GM18909 (cell line): ENCODE results near the gene KCNH5.
"Not testable (repeated sequence)": the region's sequence is repeated elsewhere in the genome, so short reads cannot be mapped to it uniquely, and the experiment has no call there.

ENCODE experiments used
- ATAC-seq: cut with Tn5 transposase; IDR thresholded peaks from one replicate; pipeline ENCODE4 v1.9.1; 2021; ENCODE audit warnings: mild to moderate bottlenecking; ENCODE audit not compliant: unreplicated experiment, poor library complexity

Gene KCNH5

DNA sequence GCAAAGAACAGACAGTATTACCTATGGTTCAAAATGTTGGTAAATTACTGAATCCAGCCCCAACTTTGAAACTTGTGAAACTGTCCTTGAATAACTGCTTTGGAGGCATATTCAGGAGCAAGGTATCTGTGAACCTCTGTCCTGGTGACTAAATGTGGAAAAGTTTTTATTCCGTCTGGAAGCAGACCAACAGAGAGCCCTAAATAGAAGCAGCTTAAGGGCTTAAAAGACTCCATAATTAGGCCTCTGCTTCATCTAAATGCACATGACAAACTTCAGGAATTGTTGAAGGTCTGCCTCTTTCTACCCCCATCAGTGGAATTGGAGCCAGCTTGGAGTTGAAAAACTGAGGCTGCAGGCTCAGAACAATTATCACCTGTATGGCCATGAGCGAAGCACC lies 276.5 kb downstream of the KCNH5 start:
- ATAC-seq: no peak

DNA sequence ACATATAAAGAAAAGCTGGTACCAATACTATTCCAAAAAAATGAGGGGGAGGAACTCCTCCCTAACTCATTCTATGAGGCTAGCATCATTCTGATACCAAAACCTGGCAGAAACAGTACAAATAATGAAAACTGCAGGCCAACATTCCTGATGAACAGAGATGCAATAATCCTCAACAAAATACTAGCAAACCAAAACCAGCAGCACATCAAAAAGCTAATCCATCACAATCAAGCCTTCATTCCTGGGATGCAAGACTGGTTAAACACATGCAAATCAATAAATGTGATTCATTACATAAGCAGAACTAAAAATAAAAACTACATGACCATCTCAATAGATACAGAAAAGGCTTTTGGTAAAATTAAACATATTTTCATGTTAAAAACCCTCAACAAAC lies 281.3 kb downstream of the KCNH5 start:
- no peak for ATAC-seq

DNA sequence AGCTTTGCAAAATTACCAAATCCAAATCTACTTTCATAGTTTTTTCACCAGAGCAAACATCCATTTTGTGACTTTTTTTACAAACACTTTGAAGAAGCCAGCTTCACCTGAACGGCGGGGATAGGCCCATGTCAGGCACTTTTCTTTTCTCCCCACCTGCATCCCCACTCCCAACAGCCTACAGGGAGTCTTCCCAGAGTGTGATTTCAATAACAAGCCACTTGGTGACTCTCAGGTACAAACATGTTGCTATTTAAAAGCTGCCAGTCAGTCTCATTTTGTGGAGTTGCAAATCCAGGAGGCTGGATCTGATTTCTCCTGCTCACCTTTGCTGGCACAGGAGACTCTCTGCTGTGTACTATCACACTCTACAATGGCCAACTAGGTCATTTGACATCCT lies 285.5 kb downstream of the KCNH5 start:
- no peak for ATAC-seq

DNA sequence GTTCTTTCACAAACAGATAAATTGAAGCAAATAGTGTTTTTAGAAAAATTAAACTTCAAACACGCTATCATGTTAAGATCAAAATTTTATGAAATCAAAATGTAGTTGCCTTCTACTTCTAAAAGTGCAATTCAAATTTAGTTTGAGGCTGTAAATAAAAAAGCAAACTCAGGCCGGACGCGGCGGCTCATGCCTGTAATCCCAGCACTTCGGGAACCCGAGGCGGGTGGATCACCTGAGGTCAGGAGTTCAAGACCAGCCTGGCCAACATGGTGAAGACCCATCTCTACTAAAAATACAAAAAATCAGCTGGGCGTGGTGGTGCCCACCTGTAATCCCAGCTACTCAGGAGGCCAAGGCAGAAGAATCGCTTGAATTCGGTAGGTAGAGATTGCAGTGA lies 298.4 kb downstream of the KCNH5 start:
- ATAC-seq: not testable (repeated sequence)

DNA sequence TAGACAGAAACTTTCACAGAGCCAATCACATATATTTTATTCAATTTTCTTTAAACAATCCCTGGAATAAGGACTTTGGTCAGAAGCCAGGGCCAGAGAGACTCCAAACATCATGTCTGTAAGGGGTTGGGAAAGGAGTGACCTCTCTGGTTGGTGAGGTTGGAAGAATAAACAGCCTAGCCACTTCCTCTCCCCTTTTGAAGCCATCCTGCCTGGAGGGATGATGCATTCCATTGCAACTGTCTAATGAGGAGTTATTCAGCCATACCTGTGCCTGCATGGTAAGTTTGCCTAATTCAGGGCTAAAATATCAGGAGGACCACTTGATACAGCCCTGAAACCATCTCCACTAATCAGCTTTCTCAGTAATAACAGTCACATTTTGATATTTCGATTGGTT lies 299.8 kb downstream of the KCNH5 start:
- no peak for ATAC-seq

DNA sequence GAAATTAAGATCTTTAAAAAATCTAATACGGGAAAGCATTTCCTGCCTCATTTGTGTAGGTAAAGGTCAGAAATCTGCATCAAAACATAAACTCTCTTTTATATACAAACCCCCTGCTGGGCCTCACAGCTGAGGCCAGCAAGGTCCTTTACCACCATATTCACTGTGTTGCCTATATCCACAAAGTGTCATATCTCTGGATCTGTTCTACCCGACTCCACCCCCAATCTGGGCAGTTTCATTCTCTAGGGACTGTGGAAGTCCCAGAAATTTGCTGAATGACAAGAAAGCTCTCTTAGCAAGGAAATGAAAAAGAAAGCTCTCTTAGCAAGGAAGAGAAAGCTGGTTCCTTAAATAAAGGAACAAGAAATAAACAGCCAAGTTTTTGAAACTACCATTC lies 301.7 kb downstream of the KCNH5 start:
- no peak for ATAC-seq

DNA sequence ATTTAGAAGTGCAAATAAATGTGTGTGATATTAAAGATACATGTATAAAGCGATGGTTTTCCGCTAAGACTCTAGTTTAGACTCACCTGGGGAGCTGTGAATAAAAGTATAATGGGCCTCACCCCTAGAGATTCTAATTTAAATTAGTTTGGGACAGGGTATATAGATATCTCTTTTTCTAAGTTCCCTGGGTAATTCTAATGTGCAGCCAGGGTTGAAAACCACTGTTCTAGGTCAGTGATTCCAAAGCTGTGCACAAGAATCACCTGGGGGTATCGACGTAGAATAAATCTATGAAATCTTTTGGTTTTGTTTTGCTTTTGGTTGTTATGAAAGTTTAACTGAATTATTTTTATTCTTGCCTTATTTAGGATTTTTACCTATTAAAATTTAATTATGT lies 302.1 kb downstream of the KCNH5 start:
- ATAC-seq: no peak

DNA sequence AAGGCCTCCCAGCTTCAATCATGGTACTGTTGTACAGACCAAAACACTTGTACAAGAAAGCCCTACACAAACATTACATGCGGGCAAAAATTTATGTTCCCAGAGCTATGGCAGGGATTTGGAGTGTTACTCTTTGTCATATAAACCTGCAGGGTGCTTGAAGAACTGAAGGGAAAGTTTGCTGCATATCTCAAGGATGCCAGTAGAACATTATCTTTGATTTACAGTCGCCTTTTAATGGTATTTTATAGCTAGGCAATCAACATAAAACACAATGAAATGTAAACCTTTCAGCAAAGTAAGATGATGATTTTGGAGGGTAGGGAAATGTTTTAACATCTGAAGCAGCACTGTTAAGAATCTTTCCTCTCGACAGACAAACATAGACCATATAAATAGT lies 305.6 kb downstream of the KCNH5 start:
- no peak for ATAC-seq

DNA sequence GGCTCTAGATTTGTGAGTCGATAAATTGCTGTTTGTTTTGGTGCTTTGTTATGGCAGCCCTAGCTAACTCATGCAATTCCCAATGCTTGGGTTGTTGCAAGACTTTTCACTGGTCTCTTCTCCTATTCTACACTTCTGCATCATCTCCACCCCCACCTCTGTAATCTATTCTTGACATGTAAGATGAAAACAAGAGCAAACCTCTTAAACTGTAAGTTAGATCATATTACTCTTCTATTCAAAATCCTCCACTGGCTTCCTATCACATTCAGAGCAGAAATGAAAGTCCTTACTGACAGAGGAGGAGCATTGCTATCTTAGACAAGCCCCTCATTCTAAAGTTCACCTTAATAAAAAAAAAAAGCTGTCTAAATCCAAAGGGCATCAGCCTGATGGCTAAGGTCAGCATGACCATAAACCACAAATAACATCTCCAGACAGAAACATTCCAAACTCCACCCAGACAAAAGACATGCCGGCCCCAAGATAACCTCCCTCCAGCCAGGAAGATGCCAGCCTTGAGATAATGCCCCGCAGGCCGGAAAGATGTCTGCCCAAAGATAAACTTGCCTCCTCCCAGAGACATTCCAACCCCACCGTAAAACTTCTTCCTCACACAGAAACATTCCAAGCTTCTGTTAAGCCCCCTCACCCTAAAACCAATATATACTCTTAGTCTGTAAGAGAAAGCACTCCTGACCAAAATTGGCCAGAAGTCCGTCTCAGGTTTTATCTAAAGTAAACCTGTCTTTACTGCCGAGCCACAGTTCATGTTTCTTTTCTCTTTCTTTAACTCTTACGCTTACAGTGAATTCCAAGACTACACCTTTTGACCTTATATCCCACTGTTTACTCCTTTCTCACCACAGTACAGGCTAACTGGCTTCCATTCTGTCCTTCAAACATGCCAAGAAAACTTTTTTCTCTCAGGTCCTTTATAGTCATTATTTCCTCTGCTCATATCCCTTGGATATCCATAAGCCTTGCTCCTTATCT lies 308.9 kb downstream of the KCNH5 start:
- no peak for ATAC-seq

DNA sequence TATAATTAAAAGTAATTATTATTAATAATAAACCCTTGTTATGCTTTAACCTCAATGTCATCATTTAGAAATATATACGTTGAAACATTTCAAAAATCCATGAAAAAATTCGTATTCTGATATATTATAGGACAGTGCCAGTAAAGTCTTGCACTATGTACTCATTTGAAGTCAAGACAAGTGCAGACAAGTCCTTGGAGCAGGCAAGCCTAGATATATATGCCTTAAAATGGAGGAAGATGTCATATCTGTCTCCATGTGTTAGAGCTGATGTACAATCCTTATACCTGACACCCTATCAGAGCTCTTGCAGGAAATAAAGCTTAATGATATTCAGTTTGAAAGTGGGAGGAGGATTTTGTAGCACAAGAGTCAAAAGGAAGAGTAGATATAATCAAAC lies 310.4 kb downstream of the KCNH5 start:
- ATAC-seq: no peak

DNA sequence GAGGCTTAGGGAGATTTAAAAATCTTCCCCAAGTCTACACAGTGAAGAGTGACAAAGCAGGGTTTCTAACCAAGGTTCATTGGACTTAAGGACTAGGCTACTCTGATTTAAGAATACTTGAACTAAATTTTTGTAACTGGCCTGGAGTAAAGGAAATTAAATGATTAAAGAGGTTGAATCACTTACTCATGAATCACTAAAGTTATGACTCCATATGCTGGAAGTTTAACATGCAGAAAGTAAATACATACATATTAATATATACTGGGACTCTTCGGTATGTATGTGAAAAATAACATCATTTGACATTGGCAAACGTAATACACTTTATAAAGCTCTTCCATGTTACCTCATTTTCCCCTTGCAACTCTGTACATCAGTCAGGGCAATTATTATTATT lies 322.9 kb downstream of the KCNH5 start:
- no peak for ATAC-seq

DNA sequence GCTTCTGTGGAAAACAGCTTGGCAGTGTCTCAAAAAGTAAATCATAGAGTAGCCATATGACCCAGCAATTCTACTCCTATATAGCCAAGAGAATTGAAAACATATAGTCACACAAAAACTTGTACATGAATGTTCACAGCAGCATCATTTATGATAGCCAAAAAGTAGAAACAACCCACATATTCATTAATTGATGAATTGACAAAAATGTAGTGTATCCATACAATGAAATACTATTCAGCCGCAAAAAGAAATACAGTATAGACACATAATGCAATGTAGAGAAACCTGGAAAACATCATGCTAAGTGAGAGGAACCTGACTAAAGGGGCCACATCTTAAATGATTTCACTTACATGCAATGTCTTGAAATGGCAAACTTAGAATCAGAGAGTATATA lies 326.6 kb downstream of the KCNH5 start:
- ATAC-seq: no peak

DNA sequence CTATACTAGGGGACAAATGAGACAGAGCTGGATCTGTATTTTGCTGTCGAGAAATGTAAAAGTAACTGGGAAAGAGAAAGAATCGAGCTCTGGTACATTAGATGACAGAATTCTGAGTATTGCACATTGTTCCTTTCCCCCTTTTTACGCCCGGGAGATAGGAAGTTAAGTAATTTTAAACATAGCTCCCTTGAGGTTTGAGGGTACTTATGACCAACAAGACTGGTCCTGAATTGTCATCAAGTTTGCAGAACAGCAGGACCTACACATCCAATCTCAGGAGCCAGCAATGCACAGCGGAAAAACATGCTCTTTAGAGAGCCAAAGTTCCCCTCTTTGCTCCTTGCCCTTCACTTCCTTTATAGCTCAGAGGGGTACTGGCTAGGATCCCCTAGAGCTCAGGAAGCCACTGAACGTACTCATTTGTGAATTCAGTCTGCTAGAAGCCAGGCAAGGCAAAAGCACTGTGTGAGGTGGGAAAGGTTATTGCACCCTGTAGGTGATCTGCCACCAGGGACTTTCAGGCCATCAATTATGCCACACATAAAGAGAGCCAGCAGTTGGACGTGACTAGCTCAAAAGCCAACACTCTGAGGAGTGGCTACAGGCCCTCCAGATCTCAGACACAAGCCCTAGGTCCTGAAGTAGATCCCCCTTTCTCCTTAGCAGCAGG lies 333.8 kb downstream of the KCNH5 start:
- ATAC-seq: no peak

DNA sequence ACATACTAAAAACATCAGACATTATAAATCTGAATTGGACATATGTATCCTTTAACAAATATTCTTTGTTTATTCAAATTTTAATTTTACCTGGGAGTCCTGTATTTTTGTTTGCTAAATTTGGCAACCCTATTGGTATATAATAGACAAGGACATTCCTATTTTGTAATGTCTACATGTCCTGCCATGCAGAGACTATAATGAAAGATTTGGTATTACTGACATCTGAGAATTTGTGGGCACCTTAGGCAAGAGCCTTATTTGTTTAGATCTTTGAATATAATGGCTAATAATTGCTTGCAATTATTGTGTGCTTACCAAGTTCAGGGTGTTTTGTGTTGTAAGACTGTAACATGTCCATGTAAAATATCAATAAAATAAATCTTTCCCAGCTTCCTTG lies 334.4 kb downstream of the KCNH5 start:
- ATAC-seq: no peak

DNA sequence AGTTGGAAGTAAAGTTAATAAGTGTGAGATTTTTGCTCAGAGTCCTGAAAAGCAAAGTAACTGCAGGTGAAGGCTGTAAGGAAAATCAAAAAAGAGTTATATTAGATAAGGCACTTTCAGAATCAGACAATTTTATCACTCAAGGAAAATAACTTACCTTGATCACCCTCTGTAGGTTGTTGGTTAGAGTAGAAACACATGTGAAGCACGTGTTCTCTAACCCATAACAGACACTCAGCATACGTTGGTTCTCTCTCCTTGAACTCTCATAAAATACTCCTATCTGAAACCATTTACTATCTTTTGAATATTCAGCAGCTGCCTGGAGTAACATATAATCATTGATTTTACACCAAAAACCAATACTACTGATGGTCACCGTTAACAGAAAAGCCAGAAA lies 335.5 kb downstream of the KCNH5 start:
- ATAC-seq: no peak

DNA sequence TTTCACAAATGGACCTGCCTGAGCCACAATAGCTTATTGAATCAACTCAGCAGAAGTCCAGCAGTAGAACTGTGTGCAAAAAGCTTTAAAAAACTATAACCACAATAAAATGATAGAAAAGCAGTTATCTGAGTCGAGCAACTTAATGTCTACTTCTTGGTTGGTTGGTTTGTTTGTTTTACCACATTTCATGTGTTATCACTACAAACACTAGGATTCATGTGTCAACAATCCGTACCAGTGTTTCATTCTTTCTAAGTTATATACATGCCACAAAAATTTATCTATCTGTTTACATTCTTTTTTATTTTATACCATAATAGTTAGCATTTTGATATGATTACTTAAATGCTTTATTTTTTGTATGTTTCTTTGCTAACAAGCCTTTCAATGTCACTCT lies 339.0 kb downstream of the KCNH5 start:
- ATAC-seq: no peak

DNA sequence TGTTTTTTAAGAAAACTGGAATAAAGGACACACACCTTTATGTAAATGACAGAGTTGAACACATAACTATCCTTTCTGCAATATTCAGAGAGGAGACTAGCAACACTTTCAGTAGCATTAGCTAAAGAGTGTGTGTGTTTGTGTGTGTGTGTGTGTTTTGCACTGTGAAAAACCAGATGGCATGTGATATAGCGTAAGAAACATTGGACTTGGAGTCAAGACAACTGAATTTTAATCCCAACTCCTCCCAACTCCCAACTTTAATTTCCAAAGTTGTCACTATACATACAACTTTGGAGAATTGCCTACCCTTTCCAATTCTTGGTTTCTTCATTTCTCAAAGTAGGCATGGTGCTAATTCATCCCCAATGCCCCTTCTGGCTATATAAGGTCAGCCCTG lies 347.8 kb downstream of the KCNH5 start:
- ATAC-seq: no peak

DNA sequence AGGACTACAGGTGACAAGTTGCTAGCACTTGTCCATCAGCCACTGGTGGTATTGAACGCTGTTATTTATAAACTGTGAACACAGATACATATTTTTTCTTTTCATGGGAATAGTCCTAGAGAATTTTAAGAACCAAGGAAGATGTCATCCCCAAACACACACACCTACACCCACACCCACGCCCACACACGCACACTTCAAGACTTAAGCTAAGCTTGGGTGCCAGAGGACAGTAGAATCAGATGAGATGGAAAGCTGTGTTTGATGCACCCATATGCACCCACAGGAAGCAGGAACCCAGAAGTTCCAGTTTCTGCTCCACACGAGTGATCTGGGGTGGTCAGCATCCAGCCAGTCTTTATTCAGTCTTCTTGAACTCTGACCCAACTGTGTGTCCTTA lies 348.3 kb downstream of the KCNH5 start:
- no peak for ATAC-seq

DNA sequence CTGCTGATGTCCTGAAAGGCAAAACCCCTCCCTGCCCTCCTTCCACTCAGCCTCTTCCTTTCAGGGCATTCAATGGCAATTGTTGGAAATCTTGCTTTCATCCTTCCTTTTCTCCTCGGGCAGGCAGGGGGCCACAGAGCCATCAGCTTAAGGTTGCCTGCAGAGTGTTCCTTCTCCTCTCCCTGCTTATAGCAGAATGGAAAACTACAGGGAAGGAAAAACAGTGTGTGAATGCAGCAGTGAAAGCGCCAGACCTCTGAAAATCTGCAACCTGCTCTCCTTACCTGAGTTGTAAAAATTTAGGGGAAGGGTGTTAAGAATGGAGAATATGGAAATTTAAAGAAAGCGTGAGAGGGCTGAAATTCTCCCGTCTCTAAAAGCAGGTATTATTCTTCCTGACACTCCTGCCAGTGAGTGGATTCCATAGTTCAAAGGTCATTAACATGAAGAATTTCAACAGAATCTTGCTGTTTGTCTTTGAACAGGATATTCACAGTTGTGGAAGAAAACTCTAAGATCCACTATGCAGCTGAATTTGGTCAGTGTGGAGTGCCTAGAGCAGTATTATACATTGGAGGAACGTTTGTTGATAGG lies 348.8 kb downstream of the KCNH5 start:
- no peak for ATAC-seq

DNA sequence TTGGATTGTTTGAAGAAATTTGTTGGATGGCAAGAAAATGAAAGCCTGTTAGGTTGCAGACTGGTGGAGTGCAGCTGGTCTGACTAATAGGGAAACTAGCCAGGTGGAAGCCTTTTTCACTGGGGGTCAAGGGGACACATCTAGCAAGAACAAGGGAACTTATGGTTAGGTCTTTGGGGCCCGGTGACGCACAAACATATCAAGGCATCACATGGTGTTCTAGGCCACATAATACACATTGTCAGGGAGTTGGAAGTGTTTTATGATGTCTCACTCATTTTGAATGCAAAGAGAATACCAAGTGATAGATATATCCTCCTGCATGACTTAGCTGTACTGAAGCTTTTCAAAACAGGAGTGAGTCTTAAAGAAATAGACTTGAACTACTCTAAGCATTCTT lies 351.2 kb downstream of the KCNH5 start:
- ATAC-seq: no peak

DNA sequence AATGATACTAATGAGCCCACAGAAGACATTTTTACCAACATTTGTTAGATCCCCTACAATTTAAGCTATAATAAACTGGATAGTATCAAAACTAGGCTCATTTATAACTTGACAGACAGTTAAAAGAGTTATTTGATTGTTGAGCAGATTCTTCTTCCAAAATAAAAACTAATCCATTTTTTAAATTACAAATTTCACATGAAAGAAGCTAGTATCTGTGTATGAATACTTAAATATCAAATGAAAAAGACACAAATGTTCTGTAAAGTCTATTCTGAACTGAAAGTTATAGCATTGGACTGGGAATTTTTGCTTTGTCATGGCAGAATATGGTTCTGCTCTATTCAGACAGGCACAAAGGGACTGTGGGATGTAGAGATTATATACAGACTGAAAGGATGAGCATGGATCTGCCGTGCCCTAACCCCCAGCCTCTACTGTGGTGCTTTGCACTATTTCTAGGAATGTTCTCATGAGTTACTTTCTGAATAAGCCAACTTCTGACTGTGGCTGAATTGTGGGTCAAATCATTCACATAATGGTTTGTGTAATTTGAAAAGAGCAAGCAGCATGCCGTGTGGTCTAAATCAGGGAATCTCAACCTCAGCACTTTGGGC lies 352.7 kb downstream of the KCNH5 start:
- no peak for ATAC-seq
